NCI-H2029 (cell line): ENCODE results near the gene TGFBR3.

ENCODE experiments used
- DNase-seq: peaks from one replicate; lab custom pipeline; 2025; lab: John Stamatoyannopoulos, UW

Gene TGFBR3

GRCh38 chr1:91754816-91755580 lies 131.0 kb downstream of the TGFBR3 start:
- no peak for DNase-seq

- DNase-seq = no peak
Observed at GRCh38 chr1:91754348-91754747, 131.6 kb downstream of the TGFBR3 start.

GRCh38 chr1:91753878-91754277 lies 132.1 kb downstream of the TGFBR3 start:
- no peak for DNase-seq

GRCh38 chr1:91752324-91752723 lies 133.6 kb downstream of the TGFBR3 start:
- no peak for DNase-seq

GRCh38 chr1:91751275-91751674 lies 134.7 kb downstream of the TGFBR3 start:
- DNase-seq = no peak

- peak; percentile 20 for DNase-seq
Observed at GRCh38 chr1:91750398-91750996, 135.5 kb downstream of the TGFBR3 start.

- peak; percentile 50 for DNase-seq
Observed at GRCh38 chr1:91749788-91750231, 136.1 kb downstream of the TGFBR3 start.

GRCh38 chr1:91747666-91748065 lies 138.3 kb downstream of the TGFBR3 start:
- DNase-seq = no peak

- DNase-seq = no peak
Observed at GRCh38 chr1:91746728-91747338, 139.1 kb downstream of the TGFBR3 start.

GRCh38 chr1:91745640-91746373 lies 140.1 kb downstream of the TGFBR3 start:
- DNase-seq = no peak

GRCh38 chr1:91744953-91745639 lies 140.9 kb downstream of the TGFBR3 start:
- peak; percentile 80 for DNase-seq

- peak; percentile 94 for DNase-seq
Observed at GRCh38 chr1:91742848-91743292, 143.1 kb downstream of the TGFBR3 start.

GRCh38 chr1:91741906-91742305 lies 144.0 kb downstream of the TGFBR3 start:
- peak; percentile 40 for DNase-seq

GRCh38 chr1:91741301-91741700 lies 144.7 kb downstream of the TGFBR3 start:
- no peak for DNase-seq

GRCh38 chr1:91737650-91738049 lies 148.3 kb downstream of the TGFBR3 start:
- DNase-seq = no peak

GRCh38 chr1:91736715-91737615 lies 149.0 kb downstream of the TGFBR3 start:
- no peak for DNase-seq

- no peak for DNase-seq
Observed at GRCh38 chr1:91736146-91736714, 149.7 kb downstream of the TGFBR3 start.

- no peak for DNase-seq
Observed at GRCh38 chr1:91735266-91735845, 150.6 kb downstream of the TGFBR3 start.

GRCh38 chr1:91734761-91735160 lies 151.2 kb downstream of the TGFBR3 start:
- no peak for DNase-seq

GRCh38 chr1:91733108-91733710 lies 152.7 kb downstream of the TGFBR3 start:
- no peak for DNase-seq
